ENCODE results near the gene ZNF208.
"Not testable (repeated sequence)": the region's sequence is repeated elsewhere in the genome, so short reads cannot be mapped to it uniquely, and the experiment has no call there.

The ZNF208 gene

DNA sequence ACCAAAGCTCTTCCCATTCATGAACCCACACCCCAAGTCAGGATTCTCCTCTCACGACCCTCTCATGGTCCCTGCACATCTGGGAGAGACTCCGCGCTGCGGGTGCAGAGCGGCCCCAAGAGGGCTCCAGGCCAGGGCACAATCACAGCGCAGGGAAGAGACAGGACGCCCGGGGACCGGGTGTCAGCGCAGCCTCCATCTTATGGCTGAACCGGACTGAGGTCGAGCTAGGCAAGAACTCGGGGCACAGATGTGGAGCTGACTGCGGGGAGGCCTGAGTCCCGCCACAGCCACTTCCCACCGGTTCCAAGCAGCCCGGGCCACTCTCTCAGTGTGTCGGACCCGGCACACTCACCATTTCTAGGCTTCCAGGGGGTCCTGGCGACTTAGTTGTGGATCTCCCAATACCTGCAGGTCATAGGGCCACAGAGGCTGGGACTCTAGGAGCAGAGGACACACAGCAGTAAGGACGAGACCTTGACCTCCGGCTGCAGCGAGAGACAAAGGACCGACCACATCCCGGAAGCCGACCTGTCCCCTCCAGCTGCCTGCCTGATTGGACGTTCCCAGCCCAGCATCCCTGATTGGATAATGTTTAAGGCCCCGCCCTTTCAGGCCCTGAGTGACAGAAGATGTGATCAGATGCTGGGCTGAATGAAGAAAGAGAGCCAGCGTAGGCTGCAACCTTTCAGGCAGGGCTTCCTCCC is at the start of gene ZNF208:
Gene ZNF208 (minus strand): TSS at position 507 of the 707 bp plus-strand sequence. CDS start 149 bp downstream, at position 358.
- peak; percentile 39 for DNase-seq (ENCODE audit: low spot score)

DNA sequence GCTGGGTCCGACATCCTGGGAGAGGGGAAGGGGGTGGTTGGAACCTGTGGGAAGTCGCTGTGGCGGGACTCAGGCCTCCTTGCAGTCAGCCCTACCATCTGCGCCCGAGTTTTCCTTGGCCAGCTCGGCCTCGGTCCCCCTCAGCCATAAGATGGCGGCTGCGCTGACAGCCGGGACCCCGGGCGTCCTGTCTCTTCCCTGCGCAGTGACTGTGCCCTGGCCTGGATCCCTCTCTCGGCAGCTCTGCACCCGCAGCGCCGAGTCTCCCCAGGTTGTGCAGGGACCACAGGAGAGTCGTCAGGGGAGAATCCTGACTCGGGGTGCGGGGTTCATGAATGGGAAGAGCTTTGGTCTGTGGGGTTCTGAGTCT is 41.9 kb upstream of the ZNF208 start:
- DNase-seq (ENCODE audit: low spot score): no peak

DNA sequence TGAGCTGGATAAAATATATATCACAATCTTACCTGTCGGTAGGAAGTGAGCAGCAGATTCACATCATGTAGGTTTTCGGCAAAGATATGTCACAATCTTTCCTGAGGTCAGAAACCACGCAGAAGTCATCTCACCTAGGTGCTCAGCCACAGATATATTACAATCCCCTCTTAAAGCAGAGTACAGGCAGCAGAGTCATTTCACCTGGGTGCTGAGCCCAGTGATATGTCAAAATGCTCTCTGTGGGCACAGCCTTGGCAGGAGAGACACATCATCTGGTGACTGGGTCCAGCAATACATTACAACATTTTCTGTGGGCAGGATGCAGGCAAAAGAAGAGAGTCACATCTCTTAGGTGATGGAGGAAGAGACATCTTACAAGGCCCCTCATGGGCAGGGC is 30.4 kb upstream of the ZNF208 start:
- not testable (repeated sequence) for DNase-seq (ENCODE audit: low spot score)

DNA sequence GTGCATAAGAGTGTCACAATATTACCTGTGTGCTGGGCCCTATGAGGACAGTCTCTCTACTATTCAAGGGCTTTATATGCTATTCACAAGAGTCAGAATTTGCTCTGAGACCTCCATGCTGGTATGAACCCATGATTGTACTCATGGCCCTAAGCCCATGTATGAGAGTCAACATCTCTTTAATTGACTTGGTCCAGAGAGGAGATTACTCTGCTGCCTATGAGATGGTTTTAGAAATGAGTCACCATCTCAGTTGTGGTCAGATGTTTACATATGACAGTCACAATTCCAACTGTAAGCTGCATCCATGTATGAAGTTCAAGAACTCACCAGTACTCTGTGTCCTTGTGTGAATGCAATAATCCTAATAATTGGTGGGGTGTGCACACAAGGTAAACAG is 19.9 kb upstream of the ZNF208 start:
- no peak for DNase-seq (ENCODE audit: low spot score)

DNA sequence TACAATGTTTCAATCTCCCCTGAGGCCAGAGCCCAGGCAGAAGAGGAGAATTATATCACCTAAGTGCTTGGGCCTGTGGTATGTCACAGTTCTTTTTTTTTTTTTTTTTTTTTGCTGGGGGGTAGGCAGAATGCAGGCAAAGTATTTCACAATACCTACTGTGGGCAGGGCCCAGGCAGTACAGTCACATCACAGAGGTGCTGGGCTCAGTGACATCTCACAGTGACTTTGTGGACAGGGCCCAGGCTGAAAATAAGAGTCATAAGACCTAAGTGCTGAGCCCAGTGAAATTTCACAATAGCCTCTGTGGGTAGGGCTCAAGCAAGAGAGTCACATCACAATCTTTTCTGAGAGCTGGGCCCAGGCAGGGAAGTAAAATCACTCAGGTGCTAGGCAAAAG is 15.9 kb upstream of the ZNF208 start:
- DNase-seq (ENCODE audit: low spot score): no peak

DNA sequence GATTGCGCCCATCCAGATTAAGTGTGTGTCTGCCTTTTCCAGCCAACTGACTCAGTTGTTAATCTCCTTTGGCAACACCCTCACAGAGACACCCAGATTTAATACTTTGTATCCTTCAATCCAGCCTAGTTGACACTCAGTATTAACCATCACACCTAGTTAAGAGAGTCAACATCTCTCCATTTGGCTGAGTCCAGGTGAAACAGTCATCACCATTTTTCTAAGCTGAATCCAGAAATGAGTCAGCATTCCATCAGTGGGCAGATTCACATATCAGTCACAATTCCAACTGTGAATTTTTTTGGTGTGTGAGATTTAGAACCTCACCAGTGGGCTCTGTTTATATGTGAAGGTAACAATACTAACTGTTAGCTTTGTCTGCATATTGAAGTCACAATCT is 14.8 kb upstream of the ZNF208 start:
- DNase-seq (ENCODE audit: low spot score): not testable (repeated sequence)

DNA sequence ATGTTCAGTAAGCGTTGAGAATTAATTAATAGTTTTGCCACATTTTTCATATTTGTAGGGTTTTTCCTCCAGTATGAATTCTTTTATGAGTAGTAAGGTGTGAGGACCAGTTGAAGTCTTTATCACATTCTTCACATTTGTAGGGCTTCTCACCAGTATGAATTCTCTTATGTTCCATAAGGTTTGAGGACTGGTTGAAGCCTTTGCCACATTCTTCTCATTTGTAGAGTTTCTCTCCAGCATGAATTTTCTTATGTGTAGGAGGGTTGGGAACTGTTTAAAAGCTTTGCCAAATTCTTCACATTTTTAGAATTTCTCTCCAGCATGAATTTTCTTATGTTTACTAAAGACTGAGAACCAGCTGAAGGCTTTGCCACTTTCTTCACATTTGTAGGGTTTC is 40.3 kb downstream of the ZNF208 start:
- no peak for DNase-seq (ENCODE audit: low spot score)

DNA sequence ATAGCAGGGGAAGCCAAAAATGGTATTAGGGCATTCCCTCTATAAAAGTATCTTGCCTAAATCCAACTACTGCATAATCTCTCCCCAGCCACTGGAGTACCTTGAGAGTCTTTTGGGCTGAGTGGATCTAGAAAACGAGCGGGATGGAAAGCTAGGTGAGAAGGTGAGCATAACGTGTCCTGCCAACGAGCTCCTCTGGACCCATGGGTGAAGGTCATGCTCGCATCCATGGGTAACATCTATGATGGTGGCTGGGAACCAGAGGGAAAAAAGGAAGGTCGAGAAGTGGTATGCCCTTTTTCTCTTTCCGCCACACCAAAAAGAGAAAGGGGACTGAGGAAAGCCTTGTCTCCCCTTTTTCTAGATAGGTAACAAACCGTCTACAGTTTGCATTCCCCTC is 63.0 kb downstream of the ZNF208 start:
- no peak for DNase-seq (ENCODE audit: low spot score)

DNA sequence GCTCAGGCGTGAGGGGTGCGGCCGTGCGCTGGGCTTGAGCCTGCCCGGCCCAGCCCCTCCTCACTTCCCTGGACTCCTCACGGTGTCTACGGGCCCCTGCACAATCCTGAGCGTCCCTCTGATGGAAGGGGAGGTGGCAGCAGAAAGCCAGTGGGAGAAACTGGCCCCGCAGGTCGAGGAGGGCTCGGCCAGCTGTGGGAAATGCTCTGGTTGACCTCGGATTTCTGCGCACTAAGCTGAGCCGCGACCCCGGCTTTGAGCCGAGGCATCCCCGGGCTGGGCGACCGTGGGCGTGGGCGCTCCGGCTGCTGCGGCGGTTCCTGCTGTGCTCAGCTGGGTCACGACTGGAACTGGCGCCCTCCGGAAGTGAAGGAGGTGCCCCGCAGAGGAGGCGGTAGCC is 70.1 kb downstream of the ZNF208 start:
- no peak for DNase-seq (ENCODE audit: low spot score)

DNA sequence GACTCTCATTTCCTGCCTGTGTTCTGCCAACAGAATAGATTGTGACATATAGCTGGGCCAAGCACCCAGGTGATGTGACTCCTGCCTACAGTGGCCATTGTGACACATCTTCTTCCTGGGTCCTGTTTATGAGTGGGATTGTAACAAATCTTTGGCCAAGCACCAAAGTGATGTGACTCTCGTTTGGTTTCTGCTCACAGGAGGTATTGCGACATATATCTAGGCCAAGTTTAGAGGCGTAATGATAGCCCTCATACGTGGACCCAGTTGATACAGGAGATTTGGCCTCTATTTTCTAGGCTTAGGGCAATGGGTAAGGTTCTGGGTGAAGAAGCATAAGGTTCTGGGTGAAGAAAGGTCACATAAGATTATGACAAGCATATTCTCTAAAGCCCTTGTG is 76.2 kb downstream of the ZNF208 start:
- DNase-seq (ENCODE audit: low spot score): no peak

DNA sequence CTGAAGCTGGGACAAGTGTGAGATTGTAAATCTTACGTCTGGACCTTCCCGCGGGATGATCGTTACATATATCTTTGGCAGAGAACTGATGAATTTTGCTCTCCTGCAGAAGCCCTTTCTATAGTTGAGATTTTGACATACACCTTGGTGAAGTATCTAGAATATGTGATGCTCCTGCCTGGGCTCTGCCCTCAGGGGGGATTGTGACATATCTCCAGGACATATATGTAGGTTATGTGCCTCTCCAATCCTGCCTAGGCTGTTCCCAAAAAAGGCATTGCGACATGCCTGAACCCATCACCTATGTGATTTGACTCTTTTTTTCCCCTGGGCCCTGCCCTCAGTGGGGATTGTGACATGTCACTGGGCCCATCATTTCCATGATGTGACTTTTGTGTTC is 76.6 kb downstream of the ZNF208 start:
- DNase-seq (ENCODE audit: low spot score): no peak

DNA sequence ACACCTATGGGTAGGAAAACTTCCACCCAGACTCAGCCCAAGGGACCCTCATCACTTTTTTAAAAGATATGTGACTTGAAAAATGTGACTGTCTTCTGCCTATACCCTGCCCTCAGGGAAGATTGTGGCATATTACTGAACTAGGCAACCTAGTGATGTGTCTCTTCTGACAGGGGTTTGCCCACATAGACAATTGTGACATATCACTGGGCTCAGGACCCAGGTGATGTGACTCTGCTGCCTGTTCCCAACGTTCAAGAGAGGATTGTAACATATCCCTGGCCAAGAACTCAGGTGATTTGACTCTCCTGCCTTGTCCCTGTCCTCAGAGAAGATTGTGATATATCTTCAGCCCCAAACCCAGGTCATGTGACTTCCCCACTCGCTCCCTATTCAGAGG is 88.5 kb downstream of the ZNF208 start:
- no peak for DNase-seq (ENCODE audit: low spot score)

DNA sequence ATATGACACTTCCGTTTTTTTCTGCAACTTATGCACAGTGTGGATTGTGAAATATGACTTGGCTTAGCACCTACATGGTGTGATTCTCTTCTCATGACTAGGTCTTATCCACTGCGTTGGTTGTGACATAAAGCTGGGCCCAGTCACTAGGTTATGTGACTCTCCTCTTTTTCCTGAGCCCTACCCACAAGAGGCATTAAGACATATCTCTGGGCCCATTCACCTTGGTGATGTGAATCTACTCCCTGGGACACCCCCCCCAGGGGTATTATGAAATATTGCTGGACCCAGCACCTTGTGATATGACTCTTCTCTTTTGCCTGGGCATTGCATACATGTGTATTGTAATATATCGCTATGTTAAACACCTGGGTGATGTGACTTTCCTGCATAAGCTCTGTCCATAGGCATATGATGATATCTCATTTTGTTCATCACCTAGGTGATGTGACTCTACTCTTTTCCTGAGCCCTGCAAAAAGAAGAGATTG is 89.0 kb downstream of the ZNF208 start:
- no peak for DNase-seq (ENCODE audit: low spot score)

DNA sequence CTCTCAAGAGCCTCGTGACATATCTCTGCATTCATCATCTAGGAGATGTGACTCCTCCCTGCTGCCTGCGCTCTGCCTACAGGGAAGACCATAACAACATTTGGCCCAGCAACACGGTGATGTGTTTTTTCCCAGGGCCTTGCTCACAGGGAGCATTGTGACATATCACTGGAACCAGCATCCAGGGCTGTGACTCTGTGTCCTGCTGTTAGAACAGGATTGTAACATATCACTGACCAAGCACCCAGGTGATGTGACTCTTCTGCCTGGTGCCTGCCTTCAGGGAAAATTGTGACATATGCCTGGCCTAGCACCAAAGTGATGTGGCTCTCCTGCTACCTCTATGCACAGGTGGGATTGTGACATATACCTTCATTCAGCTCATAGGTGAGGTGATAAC is 95.3 kb downstream of the ZNF208 start:
- no peak for DNase-seq (ENCODE audit: low spot score)

DNA sequence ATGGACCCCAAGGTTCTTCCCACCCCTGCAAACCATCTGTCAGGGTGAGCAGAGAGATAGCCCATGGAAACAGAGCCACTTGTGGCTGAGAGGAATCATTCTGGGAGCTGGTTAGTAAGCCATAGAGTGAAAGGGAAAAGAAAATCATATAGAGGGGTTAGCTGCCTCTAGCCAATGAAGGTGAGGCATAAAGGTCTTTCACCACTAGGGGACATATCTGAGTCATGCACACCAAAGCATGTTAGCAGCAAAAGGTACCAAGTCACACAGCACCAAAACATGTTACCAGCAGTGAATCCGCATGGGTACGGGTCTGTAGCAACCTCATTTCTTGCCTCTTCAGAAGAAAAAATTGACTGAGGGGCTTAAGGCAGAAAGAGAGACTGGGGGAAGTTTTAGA is 98.1 kb downstream of the ZNF208 start:
- no peak for DNase-seq (ENCODE audit: low spot score)

DNA sequence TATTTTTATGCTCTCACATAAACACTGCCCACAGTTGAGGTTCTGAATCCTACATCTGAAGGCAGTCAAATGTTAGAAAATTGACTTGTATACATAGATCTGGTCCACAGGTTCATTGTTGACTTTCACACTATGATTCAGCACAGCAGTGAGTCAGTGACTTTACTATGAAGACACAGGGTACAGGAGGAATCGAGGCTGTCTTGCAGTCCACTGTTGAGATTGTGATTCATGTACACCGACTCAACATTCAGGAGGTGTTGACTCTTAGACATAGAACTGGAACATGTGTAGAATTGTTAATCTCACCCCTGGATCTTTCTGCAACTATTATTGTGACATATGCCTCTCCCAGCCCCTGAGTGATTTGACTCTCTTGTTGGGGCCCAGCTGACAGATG is 100.4 kb downstream of the ZNF208 start:
- DNase-seq (ENCODE audit: low spot score): no peak

DNA sequence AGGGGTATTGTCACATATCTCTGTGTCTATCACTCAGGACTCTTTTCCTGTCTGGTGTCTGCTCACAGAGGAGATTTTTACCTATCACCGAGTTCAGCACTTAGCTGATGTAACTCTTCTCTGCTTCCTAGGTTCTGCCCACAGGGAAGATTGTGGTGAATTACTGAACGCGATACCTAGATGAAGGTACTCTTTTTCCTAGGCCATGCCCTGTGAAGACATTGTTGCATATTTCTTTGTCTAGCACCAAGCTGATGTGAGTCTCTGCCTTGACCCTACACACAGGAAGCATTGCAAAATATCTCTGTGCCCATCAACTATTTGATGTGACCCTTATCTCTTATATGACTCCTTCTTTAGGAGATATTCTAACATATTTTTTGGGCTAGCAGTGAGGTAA is 102.7 kb downstream of the ZNF208 start:
- DNase-seq (ENCODE audit: low spot score): no peak

DNA sequence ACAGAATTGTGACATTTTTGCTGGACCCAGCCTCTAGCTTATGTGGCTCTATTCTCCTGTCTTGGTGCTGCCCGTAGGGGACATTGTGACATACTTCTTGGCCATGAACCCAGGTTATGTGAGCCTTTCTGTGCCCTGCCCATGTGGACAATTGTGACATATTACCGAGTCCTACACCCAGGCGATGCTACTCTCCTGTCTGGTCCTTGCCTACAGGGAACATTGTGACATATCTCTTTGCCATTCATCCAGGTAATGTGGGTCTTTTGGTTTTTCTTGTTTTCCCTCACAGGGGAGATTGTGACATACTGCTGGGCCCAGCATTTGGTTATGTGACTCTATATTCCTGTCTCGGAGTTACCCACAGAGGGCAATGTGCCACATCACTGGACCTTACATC is 103.2 kb downstream of the ZNF208 start:
- DNase-seq (ENCODE audit: low spot score): no peak

DNA sequence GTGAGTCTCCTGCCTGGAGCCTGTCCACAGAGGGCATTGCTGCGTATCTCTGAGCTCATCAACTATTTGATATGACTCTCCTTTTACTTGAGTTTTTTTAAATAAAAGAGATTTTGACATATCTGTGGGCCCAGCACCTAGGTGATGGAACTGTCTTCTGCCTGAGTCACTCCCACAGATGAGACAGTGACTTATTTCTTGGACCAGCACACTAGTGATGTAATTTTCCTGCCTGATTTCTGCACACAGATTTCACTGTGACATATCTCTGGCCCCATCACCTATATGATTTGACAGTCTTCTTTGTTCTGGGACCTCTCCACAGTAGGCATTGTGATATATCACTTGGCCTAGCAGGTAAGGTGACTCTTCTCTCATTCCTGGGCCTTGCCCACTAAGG is 108.2 kb downstream of the ZNF208 start:
- DNase-seq (ENCODE audit: low spot score): no peak

DNA sequence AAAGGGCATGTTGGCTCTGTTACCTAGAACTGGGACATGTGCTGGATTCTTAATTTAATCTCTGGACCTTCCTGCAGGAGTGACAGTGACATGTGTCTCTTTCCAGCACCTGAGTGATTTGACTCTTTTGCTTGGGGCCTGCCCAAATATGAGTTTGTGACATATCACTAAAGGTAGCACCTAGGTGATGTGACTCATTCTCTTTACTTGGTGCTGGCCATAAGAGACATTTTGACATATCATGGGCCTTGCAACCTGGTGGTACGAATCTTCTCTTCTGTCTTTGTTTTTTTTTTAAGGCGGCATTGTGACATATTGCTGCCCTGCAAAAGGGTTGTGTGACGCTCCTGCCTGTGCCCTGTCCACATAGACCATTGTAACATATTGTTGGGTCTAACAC is 108.9 kb downstream of the ZNF208 start:
- DNase-seq (ENCODE audit: low spot score): no peak

DNA sequence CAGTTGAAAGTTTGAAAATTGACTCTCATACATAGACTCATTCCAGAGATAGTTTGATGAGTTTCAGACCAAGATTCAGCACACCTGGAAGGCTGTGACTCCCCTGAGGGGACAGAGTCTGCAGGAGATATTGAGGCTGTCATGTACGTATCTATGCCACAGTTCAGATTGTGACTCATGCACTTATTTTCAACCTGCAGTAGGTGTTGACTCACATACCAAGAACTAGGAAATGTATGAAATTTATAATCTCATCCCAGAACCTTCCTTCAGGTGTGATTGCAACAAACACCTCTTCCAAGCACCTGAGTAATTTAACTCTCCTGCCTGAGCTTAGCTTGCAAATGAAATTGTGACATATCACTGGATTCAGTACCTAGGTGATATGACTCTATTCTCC is 110.3 kb downstream of the ZNF208 start:
- no peak for DNase-seq (ENCODE audit: low spot score)

DNA sequence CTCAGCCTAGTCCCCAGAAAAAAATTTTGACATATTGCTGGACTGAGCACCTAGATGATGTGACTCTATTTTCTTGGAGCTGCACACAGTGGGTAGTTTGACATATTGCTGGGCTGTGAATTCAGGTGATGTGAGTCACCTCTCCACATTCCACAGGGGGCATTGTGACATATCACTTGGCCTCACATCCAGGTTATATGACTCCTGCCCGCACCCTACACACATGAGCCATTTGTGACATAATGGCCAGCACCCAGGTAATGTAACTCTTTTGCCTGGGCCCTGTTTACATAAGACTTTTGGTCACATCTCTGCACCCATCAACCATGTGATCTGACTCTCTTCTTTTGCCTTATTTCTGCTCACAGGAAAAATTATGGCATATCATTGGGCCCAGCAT is 119.7 kb downstream of the ZNF208 start:
- DNase-seq (ENCODE audit: low spot score): no peak

DNA sequence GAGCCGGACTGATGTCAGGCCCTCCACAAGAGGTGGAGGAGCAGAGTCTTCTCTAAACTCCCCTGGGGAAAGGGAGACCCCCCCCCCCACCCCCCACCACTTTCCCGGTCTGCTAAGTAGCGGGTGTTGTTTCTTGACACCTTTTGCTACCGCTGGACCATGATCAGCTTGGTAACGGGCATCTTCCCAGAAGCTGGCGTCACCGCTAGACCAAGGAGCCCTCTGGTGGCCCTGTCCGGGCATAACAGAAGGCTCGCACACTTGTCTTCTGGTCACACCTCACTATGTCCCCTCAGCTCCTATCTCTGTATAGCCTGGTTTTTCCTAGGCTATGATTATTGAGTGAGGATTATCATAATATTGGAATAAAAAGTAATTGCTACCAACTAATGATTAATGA is 120.7 kb downstream of the ZNF208 start:
- DNase-seq (ENCODE audit: low spot score): not testable (repeated sequence)

DNA sequence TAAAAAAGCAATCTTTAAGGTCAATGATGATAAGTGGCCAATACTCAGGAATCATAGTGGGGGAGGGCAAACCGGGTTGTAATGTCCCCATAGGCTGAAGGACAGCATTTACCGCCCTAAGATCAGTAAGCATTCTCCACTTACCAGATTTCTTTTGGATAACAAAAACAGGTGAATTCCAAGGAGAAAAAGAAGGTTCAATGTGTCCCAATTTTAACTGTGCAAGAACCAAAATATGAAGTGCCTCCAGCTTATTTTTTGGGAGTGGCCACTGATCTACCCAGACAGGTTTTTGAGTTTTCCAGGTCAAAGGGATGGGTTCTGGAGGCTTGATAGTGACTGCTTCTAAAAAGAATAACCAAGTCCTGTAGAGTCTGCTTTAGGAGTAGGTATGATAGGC is 125.2 kb downstream of the ZNF208 start:
- not testable (repeated sequence) for DNase-seq (ENCODE audit: low spot score)
